HG02938 (cell line): ENCODE data around the gene EPHA10.
"Not testable (repeated sequence)": the region's sequence is repeated elsewhere in the genome, so short reads cannot be mapped to it uniquely, and the experiment has no call there.

Source experiments
- ATAC-seq: cut with Tn5 transposase; IDR thresholded peaks from one replicate; pipeline ENCODE4 v1.9.1; 2021; ENCODE audit warnings: mild to moderate bottlenecking, moderate library complexity; ENCODE audit not compliant: unreplicated experiment

The EPHA10 gene

DNA sequence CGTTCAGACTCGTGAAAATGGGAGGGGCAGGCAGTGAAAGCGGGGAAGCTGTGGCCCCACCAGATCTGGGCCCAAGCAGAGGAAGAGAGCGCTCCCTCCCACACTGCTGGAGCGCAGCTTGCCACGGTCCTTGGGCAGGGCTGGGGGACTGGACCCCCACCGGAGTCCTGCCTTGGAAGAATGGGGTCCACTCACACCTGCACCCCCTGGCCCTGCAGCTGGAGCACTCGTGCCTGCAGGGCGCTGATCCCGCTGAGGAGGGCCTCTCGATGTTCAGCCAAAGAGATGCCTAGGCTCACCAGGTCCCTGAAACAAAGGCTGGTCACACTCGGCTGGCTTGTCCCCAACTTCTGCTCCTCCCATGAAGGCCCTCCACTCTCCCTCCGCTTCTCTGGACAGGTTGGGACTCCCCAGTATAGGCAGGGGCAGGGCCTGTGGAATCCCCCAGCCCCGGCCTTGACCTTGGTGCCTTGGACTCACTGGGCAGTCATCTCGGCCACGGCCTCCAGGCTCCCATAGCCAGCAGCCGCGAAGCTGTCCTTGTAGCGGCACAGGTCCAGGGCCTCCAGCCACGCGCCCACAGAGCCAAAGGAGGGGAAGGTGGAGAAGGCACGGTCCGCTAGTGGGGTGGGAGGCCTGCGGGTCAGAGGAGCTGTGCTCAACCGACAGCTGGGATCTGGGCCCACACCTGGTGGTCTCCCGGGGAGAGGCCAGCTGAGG lies 46.6 kb downstream of the EPHA10 start:
- ATAC-seq = no peak

DNA sequence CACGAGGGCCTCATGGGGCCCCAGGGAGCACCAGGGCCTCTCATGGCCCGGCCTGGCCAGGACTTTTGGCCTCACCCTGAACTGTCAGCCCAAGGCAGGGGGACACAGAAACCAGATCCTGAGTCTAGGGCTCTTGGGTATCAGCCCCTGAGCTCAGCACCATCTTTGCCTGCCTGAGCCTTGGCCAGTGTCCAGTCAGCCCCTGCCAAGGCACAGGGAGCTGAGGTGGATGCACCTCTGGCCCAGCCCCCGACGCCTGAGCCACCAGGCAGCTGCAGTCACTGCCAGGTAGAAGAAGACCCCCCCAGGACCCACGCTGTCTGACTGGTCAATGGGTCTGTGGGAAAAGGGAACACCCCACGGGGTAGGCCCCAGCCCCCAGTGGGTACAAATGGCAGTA lies 47.3 kb downstream of the EPHA10 start:
- no peak for ATAC-seq

DNA sequence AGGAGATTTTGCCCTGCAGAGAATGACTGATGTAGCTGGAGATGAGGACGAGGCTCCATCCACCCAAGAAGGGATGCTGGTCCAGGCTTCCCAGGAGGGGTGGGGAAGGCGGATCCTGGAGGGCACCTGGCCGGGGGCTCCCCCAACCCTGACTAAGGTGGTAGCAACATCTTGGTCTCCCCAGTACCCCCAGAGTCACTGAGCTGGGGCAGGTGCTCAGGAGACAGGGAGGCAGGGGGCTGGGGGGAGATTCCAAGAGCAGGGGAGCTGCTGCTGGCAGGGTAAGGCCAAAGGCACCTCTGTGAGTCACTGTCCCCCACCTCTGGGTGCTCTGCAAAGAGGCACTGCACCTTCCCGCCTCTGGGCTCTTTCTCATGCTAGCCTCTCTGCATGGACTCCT lies 48.6 kb downstream of the EPHA10 start:
- no peak for ATAC-seq

DNA sequence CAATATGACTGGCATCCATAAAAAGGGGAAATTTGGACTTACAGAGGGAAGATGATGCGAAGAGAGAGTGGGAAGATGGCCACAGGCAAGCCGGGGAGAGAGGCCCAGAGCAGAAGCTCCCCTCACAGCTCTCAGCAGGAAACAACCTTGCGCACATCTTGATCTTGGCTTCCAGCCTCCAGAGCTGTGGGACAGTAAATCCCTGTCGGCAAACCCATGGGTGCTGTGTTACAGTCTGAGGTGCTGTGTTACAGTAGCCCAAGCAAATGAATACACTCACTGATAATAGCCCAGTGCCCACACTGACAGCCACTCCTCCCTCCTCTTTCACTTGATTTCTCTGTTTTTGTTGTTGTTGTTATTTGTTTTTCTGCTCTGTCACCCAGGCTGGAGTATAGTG lies 50.2 kb downstream of the EPHA10 start:
- no peak for ATAC-seq

DNA sequence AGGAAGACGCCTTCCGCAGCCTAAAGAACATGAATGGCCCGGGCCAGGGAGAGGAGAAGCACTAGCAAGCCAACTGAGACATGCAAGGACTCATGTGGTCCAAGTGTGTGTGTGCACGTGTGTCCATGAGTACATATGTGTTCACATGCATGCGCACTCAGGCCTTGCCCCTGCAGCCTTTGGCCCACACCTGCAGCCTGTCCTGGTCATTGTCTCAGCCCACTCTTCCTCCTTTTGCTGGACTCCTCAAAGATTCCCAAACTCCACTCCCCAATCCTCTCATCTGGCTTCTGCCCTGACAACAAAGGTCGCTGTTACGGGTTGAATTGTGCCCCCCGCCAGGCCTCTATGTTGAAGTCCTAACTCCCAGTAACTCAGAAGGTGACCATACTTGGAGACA lies 50.7 kb downstream of the EPHA10 start:
- ATAC-seq = no peak

DNA sequence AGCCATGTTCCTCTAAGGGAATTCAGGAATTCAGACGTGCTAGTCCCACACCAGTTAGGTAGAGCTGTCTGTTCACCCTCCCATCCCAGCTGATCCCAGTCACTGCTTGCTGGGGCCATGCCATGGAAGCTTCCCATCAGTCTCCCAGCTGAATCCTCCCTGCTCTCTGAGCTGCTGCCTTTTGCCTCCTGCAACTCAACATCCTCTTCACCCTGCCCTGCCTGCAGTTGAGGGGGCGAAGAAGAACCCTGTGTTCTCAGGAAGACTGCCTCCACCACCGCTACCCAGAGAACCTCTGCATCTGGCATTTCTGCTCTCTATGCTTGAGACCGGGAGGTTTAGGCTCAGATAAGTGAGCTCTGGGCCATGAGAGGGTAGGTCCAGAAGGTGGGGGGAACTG lies 56.4 kb downstream of the EPHA10 start:
- no peak for ATAC-seq

DNA sequence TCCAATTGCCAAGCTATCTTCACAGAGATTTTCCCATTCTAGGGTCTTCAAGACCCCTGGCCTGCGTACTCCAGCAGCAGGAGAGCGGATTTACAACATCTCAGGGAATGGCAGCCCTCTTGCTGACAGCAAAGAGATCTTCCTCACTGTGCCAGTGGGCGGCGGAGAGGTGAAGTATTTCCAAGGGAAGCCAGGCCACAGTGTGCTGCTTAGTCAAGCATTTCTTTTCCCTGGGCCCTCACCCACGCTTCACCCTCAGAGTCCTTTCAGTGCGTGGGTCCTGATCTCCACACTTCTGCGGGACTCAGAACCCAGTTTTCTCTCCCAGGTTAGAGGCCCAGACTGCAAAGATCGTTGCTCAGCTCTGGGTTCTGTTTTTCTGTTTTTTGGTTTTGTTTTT lies 59.5 kb downstream of the EPHA10 start:
- ATAC-seq = no peak

DNA sequence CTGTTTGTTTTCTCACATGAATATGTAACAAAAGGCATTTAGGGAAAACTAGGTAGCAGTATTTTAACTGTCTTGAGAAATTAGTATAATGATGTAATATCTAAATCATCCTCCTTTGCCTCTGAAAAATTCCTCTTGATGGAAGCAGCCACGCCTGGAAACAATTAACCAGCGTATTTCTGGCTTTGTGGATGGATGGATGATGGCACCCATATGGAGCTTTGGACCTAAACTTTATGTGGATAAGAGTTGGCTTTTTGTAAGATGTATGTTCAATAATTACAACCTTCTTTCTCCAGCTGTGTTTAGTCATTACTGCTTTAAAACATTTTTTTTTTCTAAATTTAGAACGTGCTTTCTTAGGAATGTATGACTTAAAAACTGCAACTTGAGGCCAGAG lies 60.0 kb downstream of the EPHA10 start:
- ATAC-seq = no peak

DNA sequence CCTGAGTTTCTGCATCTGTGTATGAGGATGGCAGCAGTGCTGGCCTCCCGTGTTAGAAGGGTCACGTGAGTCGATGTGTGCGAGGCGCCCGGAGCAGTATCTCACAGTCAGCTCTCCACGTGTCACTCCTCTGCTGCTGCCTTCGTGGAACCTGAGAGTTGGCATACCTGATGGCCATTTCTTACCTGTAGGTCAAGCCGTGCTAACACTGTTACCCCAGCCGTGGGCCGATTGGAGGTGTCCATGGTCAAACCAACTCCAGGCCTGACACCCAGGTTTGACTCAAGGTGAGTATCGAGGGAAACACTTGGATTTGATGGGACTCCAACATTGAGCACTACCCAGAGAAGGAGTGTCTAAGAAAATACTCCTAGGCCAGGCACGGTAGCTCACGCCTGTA lies 61.9 kb downstream of the EPHA10 start:
- ATAC-seq = no peak

DNA sequence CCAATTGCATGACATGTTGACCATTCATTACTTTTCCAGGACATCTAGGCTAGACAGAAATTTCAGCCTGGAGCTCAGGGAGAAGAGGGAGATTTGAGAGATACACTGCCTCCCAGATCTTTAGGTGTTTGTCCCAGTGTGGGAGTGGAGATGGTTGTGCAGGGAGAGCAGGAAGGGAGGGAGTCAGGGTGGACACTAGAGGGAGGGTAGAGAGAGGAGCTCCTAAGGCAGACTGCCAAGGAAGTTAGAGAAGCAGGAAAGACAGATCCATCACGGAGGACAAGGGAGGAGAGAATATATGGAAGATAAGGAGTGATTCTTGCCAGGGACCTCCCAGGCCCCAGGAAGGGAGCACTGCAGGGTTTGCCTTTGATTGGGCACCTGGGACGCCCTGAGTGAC lies 63.9 kb downstream of the EPHA10 start:
- no peak for ATAC-seq

DNA sequence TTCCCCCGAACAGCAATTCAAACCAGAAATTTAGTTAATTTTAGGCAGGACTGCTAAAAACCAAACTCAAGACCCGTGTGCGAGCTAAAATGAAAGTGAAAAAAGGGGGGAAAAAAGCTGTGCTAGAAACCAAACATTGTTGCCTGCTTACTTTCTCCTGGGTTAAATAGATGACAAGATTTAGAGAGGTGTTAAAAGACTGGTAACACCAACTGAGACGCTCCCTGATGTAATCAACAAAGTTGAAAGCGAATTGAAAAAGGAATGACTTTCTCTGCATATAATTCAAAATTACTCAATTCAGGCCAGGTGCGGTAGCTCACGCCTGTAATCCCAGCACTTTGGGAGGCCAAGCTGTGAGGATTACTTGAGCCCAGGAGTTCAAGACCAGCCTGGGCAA lies 65.8 kb downstream of the EPHA10 start:
- ATAC-seq = no peak

DNA sequence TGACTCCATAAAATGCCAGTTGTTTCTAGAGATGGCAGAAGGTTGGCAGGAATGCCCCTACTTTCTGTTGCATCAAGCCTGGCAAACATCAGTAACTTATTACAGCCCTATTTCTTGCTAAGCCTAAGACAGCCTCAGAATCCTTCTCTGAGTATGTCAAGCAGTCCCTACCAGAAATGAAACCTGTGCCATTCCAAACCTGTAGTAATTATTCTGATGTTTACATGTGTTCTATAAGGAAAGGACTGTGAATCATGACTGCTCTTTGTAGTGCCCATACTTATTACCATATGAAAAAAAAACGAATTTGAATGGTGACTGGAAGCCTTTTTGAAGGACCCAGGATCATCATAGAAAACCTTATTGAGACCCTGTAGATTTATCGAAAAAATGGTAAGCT lies 67.2 kb downstream of the EPHA10 start:
- no peak for ATAC-seq

DNA sequence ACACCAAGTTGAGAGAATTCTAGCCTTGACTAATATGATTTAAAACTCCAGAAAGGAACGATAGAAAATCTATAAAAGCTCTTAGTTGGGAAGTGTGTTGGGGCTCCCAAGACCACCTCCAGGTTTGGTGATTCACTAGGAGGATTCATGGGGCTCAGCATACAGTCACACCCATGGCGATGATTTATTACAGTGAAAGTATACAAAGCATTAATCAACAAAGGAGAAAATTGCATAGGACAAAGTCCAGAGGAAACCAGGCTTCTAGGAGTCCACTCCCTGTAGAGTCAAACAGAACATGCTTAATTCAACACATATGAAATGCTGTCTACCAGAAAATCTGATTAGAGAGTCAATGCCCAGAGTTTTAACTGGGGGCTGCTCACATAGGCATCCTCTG lies 67.8 kb downstream of the EPHA10 start:
- no peak for ATAC-seq

DNA sequence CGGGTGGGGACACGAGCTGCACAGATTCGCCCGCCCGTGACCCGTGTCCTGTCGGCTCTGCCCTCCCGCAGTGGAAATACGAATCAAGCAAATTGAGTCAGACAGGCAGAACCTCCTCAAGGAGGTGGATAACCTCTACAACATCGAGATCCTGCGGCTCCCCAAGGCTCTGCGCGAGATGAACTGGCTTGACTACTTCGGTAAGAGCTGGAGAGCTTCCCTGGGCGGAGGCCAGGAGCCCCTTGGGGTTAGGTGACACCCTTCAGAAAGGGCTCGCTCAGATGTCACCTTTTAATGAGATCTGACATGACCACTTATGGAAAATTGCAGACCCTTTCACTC lies 72.1 kb downstream of the EPHA10 start:
- no peak for ATAC-seq

DNA sequence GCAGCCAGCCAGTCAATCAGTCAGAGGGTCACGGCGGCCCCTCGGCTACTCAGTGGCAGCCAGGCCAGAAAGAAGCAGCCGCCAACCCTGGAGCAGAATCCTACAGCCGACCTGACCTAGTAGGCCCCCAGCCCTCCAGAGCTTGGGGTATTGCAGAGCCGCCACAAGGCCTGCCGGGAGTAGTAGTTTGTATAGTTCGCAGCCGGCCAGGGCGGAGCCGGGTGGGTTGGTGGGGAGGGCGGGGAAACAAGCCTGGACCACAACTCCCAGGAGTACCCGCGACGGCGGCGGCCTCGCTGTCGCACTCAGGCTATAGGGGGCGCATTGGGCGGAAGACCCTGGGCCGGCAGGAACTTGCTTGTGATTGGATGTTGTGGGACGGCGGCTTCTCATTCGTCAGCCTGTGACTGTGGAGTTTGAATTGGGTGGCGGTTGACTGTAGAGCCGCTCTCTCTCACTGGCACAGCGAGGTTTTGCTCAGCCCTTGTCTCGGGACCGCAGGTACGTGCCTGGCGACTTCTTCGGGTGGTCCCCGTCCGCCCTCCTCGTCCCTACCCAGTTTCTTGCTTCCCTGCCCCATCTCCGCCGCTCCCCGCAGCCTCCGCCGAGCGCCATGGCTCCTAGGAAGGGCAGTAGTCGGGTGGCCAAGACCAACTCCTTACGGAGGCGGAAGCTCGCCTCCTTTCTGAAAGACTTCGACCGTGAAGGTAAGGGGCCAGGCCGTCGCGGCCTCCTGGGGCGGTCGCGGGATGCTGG lies 72.7 kb downstream of the EPHA10 start, which contains the start of gene CDCA8:
CDCA8 (plus strand) TSS at position 439 of the 756 bp plus-strand sequence; CDS start at position 614, 175 bp downstream.
- ATAC-seq = peak; percentile 70

DNA sequence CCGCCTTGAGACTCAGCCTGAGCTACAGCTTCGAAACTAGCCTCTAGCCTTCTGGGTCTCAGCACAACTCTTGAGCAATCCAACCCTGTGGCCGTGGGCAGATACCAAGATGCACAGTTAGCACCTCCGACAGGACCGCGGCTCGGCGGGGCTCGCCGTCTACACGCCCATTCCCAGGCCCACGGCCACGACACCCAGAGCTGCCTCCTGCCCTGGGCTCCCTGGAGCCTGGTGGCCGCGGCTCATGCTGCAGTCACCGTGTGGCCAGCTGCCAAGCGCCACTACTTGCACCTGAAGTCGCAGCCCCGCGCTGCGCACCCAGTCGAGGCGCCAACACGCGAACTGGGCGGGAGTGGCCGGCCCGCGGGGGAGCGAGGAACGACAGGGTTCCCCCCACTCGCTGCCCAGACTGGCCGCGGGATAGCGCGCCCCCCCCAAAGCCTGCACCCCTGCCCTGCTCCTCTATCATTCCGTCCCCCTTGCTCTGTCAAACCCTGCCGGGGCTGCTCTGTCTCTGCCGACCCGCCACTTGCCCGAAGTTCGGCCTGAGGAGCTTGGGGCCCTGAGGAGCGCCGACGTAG lies 73.3 kb downstream of the EPHA10 start:
- ATAC-seq = no peak

DNA sequence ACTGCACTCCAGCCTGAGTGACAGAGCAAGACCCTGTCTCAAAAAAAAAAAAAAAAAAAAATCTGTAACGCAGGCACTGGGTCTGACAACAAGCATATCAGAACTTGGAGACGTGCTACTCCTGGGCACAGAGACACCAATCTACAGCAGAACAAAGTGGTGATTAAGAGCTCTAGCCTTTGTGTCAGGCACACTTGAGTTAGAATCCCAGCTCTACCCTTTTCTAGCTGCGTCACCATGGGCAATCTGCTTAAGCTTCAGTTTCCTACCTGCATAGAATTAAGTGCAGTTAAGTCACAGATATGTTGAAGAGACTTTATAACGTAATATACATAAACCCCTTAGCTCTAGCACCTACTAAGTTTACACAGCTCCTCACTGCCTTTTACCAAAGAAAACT lies 76.0 kb downstream of the EPHA10 start:
- no peak for ATAC-seq

DNA sequence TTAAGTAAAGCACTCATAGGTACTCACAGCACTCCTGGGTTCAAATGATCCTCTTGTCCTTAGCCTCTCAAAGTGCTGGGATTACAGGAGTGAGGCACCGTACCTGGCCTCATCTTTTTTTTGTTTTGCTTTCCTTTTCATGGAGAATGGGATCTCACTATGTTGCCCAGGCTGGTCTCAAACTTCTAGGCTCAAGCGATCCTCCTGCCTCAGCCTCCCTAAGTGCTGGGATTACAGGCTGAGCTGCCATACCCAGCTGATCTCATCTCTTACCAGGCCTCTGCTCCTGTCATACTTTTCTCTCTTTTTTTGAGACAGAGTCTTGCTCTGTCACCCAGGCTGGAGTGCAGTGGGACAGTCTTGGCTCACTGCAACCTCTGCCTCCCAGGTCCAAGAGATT lies 77.2 kb downstream of the EPHA10 start:
- not testable (repeated sequence) for ATAC-seq

DNA sequence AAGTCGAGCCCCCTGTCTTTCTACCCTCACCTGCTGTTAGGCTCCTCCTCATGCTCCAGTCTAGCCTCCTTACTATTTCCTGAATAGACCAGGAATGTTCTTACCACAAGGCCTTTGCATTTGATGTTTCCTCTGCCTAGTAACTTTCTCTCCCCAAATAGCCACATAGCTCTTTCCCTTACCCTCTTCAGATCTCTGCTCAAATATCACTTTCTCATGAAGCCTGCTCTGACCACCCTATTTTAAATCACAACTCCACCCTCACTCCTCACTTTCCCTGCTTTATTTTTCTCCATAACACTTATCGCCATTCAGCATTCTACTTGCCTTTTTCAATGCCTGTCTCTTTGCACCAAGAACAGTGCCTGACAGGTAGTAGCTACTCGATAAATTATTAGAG lies 79.2 kb downstream of the EPHA10 start:
- no peak for ATAC-seq

DNA sequence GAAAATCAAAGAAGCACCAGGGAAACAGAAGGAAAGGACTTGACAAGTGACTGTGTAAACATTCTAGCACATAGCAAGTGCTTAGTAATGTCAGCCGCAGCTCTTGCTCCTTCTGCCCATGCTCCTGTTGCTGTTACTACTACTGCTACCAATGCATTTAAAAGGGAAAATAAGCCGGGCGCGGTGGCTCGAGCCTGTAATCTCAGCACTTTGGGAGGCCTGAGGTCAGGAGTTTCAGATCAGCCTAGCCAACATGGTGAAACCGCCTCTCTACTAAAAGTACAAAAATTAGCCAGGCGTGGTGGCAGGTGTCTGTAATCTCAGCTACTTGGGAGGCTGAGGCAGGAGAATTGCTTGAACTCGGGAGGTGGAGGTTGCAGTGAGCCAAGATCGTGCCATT lies 80.7 kb downstream of the EPHA10 start:
- not testable (repeated sequence) for ATAC-seq

DNA sequence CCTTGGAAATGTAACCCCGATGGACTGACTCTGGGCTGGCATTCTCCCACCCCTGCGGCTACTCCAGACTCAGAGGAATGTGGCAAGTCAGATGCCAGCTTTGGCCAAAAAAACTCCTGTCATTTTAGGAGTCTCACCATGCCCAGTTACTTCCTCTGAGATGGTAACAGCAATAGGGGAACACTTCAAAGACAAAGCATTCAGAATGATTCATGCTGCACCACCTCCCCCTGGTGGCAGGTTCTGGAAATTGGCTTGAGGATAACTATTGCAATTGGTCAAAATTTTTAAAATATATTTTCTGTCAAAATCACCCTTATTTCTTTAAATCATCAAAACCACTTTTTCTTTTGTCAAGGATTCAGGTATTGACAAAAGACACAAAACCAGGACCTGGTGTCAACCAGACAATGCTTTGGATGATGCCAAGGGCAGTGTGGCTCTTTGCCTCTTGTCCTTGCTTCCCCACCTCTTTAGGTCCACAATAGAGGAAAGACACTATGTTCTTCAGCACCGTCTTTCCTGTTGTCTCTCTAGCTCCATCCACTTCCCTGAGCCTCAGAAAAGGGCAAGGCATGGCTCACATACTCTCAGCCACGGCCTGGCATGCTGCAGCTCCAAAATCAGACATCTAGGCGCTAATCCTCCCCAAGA lies 82.5 kb downstream of the EPHA10 start:
- peak; percentile 51 for ATAC-seq

DNA sequence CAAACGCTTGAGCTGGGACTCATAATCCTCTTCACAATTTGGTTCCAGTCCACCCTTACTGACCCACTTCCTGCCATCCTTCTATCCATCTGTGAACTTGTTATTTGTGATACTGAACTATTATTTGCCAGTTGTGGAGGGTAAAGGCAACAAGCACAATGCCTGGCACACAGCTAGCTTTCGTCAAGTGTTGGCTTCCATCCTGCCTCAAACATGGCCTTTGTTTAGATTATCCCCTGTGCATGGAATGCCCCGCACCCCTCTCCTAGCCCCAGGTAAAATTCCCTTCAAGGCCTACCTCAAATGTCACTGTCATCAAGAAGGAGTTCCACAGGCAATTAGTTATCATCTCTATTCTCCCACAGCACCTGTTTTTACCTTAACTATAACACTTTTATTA lies 84.0 kb downstream of the EPHA10 start:
- no peak for ATAC-seq
